ENCODE results near the gene AGPS.

- no peak for TF ChIP-seq GATA3 (IDR thresholded peaks at IDR 0.05; ENCODE audit: low read depth, low read length)
- TF ChIP-seq GATA2 (IDR thresholded peaks at IDR 0.05; ENCODE audit: low read depth, low read length): no peak; the same call in 1 of the 2 replicates
Measured at GRCh38 chr2:177399376-177399775, 6.8 kb downstream of the AGPS start.

All from SH-SY5Y (cell line).